ENCODE results near the gene ADCY7. TPM values are rescaled to one million over a fixed set of nuclear protein-coding genes. Genes with fewer than 3 reads are reported as not detected.
A peak's percentile ranks its signal among the peaks of the same experiment; 100 is the strongest.

The ADCY7 gene
- total RNA-seq, 1 experiment from 2014 or later, result 4.0 TPM

DNA sequence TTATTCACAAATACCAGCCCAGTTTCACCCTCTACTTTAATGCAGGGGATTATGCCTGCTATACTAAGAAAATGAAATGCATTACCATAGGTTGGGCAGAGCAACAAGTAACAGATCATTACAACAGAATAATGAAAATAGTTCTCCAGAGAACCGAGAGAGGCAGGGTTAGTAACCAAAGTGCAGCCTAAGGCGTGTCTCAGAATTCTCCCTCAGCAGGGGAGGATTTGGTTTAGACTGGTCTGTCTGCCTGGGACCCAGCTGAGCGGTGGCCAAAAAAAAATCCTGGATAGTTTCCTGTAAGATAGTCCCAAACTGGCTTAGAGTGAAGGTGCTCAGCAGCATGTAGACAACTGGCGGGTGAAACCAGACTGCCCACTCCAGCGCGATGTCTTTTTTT lies 30.8 kb upstream of the ADCY7 start:
- H4K8ac ChIP-seq (replicated peaks; ENCODE audit: insufficient read length, low read depth, low read length), result no peak overlapping the region
- no peak overlapping the region for H3K4ac ChIP-seq (ENCODE audit: low read depth, low read length)
- no peak overlapping the region for H3T11ph ChIP-seq (ENCODE audit: low read length)
- Mint-ChIP-seq H3K27me3 (ENCODE audit: low read depth) (peaks cover 6% of the 10 kb centered on the region), H3K4me3 (no peak overlapping the region), H3K27ac (0 out of 7 replicates have a peak overlapping the region, but pooled peaks of 1 of the 3 experiments have one; percentile 24), H3K4me1 (peaks cover 8 to 11% of the 10 kb centered on the region in 2 experiments; a peak in 3 of 4 replicates), H3K9me3 (no peaks in the 10 kb centered on the region), H3K36me3 (ENCODE audit: insufficient read depth in 1 of 3, low read depth in 3 of 3) (no peaks in the 10 kb centered on the region)
- H3K79me2 ChIP-seq (ENCODE audit: insufficient read depth, low read length), result no peaks in the 10 kb centered on the region
- H3K56ac ChIP-seq (ENCODE audit: insufficient read length, low read depth, low read length), result no peak overlapping the region
- H2BK12ac ChIP-seq (ENCODE audit: insufficient read length, low read depth, low read length), result no peak overlapping the region
- no peak overlapping the region for H3K14ac ChIP-seq (ENCODE audit: insufficient read depth, low read length)
- H3K4me1 ChIP-seq (ENCODE audit: insufficient read depth, low read length), result no peaks in the 10 kb centered on the region
- no peaks in the 10 kb centered on the region for H4K20me1 ChIP-seq (ENCODE audit: control insufficient read depth, insufficient read depth, insufficient read length)
- H3K4me2 ChIP-seq (ENCODE audit: insufficient read depth, insufficient read length, low read length), result no peak overlapping the region
- DNase-seq, result no peak
- no peaks in the 10 kb centered on the region for H3K79me1 ChIP-seq (ENCODE audit: insufficient read depth, low read depth, low read length, poor library complexity, severe bottlenecking)
- no peak overlapping the region for H4K91ac ChIP-seq (ENCODE audit: insufficient read length, low read depth, low read length)
- H2AK5ac ChIP-seq (ENCODE audit: insufficient read length, low read length), result no peak overlapping the region
- H3K23me2 ChIP-seq (ENCODE audit: insufficient read length, low read depth, low read length, poor library complexity, severe bottlenecking), result no peaks in the 10 kb centered on the region
- H3K27me3 ChIP-seq (ENCODE audit: insufficient read depth, low read length), result no peaks in the 10 kb centered on the region
- TF ChIP-seq, protein P1, sequence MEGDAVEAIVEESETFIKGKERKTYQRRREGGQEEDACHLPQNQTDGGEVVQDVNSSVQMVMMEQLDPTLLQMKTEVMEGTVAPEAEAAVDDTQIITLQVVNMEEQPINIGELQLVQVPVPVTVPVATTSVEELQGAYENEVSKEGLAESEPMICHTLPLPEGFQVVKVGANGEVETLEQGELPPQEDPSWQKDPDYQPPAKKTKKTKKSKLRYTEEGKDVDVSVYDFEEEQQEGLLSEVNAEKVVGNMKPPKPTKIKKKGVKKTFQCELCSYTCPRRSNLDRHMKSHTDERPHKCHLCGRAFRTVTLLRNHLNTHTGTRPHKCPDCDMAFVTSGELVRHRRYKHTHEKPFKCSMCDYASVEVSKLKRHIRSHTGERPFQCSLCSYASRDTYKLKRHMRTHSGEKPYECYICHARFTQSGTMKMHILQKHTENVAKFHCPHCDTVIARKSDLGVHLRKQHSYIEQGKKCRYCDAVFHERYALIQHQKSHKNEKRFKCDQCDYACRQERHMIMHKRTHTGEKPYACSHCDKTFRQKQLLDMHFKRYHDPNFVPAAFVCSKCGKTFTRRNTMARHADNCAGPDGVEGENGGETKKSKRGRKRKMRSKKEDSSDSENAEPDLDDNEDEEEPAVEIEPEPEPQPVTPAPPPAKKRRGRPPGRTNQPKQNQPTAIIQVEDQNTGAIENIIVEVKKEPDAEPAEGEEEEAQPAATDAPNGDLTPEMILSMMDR (conservative IDR thresholded peaks at IDR 0.05), result no peak
- H3K9ac ChIP-seq (ENCODE audit: extremely low read depth, insufficient read length, low read length), result no peak overlapping the region
- no peak overlapping the region for H3K23ac ChIP-seq (ENCODE audit: insufficient read length, low read depth, low read length)
- no peak overlapping the region for H3K27ac ChIP-seq (ENCODE audit: insufficient read length, low read depth, low read length)
- H2AFZ ChIP-seq (ENCODE audit: low read length), result no peak overlapping the region
- no peak overlapping the region for H2BK15ac ChIP-seq (ENCODE audit: low read depth, low read length)
- no peak overlapping the region for H3K18ac ChIP-seq (ENCODE audit: insufficient read length, low read depth, low read length)
- no peak overlapping the region for H2BK120ac ChIP-seq (ENCODE audit: low read depth, low read length, poor library complexity, severe bottlenecking)
- no peak overlapping the region for H4K5ac ChIP-seq (ENCODE audit: insufficient read length, low read depth, low read length)
- H2BK20ac ChIP-seq (ENCODE audit: low read depth, low read length, poor library complexity, severe bottlenecking), result no peak overlapping the region
- WGBS (ENCODE audit: extremely low coverage, insufficient read length, low lambda C conversion rate), result no CpG with 5 or more reads among the region's 6 CpGs
- H3K9me3 ChIP-seq (ENCODE audit: control insufficient read depth, low read depth, low read length), result no peaks in the 10 kb centered on the region
- H2BK5ac ChIP-seq (ENCODE audit: insufficient read length, low read length), result no peak overlapping the region

All from H9 (cell line).